GM12878 (cell line): ENCODE data around the gene FBN3. TPM values are rescaled to one million over a fixed set of nuclear protein-coding genes. Genes with fewer than 3 reads are reported as not detected.

Experiments used
- ATAC-seq: fragments of 200-7000 bp; cut with Tn5 transposase; 3 replicates; pipeline ENCODE4 v1.9.1; 2020; ENCODE audit warnings: mild to moderate bottlenecking, moderate library complexity
- BruUV-seq: library from RNA; stranded (reverse); fragments of 400-500 nt; replicated peaks from 2 replicates; lab custom pipeline; 2021; lab: Mats Ljungman, UMichigan
- CTCF ChIA-PET: fragments of 300-600 bp; sonication (Branson Sonifier 250); formaldehyde crosslinking; extraction: SDS; loops from one replicate; lab custom pipeline; 2021; ENCODE audit warnings: inconsistent platforms; lab: Yijun Ruan, JAX
- POLR2A ChIA-PET: fragments of 350-600 bp; formaldehyde crosslinking; extraction: SDS; loops from one replicate; lab custom pipeline; 2021; ENCODE audit warnings: inconsistent platforms; lab: Charles Lee
- RAD21 ChIA-PET: fragments of 300-600 bp; sonication (Branson Sonifier 250); formaldehyde crosslinking; loops from one replicate; lab custom pipeline; 2023; ENCODE audit warnings: antibody characterized with exemption; ENCODE audit not compliant: unreplicated experiment; lab: Charles Lee
- SMC1A ChIA-PET: fragments of 300-600 bp; sonication (Branson Sonifier 250); formaldehyde crosslinking; loops from one replicate; lab custom pipeline; 2023; ENCODE audit not compliant: unreplicated experiment, uncharacterized antibody; lab: Charles Lee
- DNase-seq: peaks from one replicate; pipeline ENCODE4 v3.0.0-alpha.2; 2011; ENCODE audit warnings: low read depth, low spot score
- FAIRE-seq: peaks from 3 replicates; lab custom pipeline; 2011; peaks lifted over from hg19 to GRCh38; lab: Jason Lieb, UNC
- H2AFZ ChIP-seq: 2 replicates; pipeline ENCODE4 v1.6.0; 2011; ENCODE audit warnings: low read depth, low read length, control low read depth; ENCODE audit not compliant: control insufficient read depth
- H3K27ac ChIP-seq: 2 replicates; pipeline ENCODE4 v1.5.1; 2011; ENCODE audit warnings: control low read depth; ENCODE audit not compliant: control insufficient read depth, insufficient read depth
- H3K27me3 ChIP-seq, 2 experiments: replicated peaks in 1 of 2; 2 replicates each; pipeline versions ENCODE4 v1.6.0 to v1.6.1; 2011; ENCODE audit warnings: low read length in 1 of 2; ENCODE audit not compliant: control insufficient read depth in 2 of 2, insufficient read depth in 2 of 2
- H3K36me3 ChIP-seq, 2 experiments: 2 replicates each; pipeline ENCODE4 v1.5.1; 2011; ENCODE audit warnings: low read length in 1 of 2; ENCODE audit not compliant: control insufficient read depth in 2 of 2, insufficient read depth in 2 of 2
- H3K4me1 ChIP-seq: 2 replicates; pipeline ENCODE4 v1.6.1; 2011; ENCODE audit warnings: mild to moderate bottlenecking, low read length, moderate library complexity, mixed read lengths; ENCODE audit not compliant: control insufficient read depth, insufficient read depth
- H3K4me2 ChIP-seq: 2 replicates; pipeline ENCODE4 v1.6.0; 2011; ENCODE audit warnings: control low read depth; ENCODE audit not compliant: control insufficient read depth, insufficient read depth
- H3K4me3 ChIP-seq: fragments of 200-600 bp; sonication (generic); 2 replicates; pipeline ENCODE4 v1.5.1; 2016
- H3K79me2 ChIP-seq: 2 replicates; pipeline ENCODE4 v1.6.0; 2011; ENCODE audit warnings: low read length; ENCODE audit not compliant: control insufficient read depth, insufficient read depth
- H3K9ac ChIP-seq: 2 replicates; pipeline ENCODE4 v1.8.0; 2011; ENCODE audit warnings: low read length, control low read depth, mixed read lengths; ENCODE audit not compliant: control insufficient read depth, insufficient read depth
- H3K9me3 ChIP-seq: replicated peaks from 3 replicates; pipeline ENCODE4 v1.5.1; 2011; ENCODE audit warnings: mild to moderate bottlenecking, low read length; ENCODE audit not compliant: control insufficient read depth, insufficient read depth
- H4K20me1 ChIP-seq: 2 replicates; pipeline ENCODE4 v1.6.0; 2011; ENCODE audit not compliant: control insufficient read depth, insufficient read depth
- ASH2L ChIP-seq: fragments of 300-600, 200-600 bp; sonication (generic); IDR thresholded peaks from 2 replicates; pipeline ENCODE4 v1.6.1; 2017; ENCODE audit warnings: low read depth, mild to moderate bottlenecking, borderline replicate concordance
- CBFB ChIP-seq: IDR thresholded peaks from 2 replicates; pipeline ENCODE4 v1.6.1; 2016; ENCODE audit warnings: antibody characterized with exemption, low read depth
- NRF1 ChIP-seq: conservative IDR thresholded peaks from 2 replicates; pipeline ENCODE4 v1.6.1; 2011; ENCODE audit warnings: mild to moderate bottlenecking, low read depth, low read length, improper control_type of control experiment
- ZBTB40 ChIP-seq: fragments of 450-650 bp; IDR thresholded peaks from 2 replicates; pipeline ENCODE4 v1.6.1; 2016; ENCODE audit warnings: mild to moderate bottlenecking, moderate library complexity, borderline replicate concordance
- WGBS: methylation state at CpG from one replicate; pipeline ENCODE4 v1.1.6; 2016; ENCODE audit warnings: low lambda C conversion rate; ENCODE audit not compliant: insufficient replicate concordance, insufficient coverage; ENCODE audit errors: missing lambda C conversion rate; 5-methylcytosine and 5-hydroxymethylcytosine counted together
- in situ Hi-C: fragments of 300-500 bp; cut with MboI; formaldehyde crosslinking; loops from 9 replicates; pipeline ENCODE4 v1.14.3; 2018; ENCODE audit warnings: mixed read lengths
- intact Hi-C: fragments of 100-400 bp; cut with micrococcal nuclease; formaldehyde crosslinking; loops from one replicate; pipeline ENCODE4 v1.14.2; 2022; ENCODE audit not compliant: unreplicated experiment
- polyA plus RNA-seq, 11 experiments: library from polyadenylated mRNA; depleted of rRNA in 4 of 11; unstranded in 6 of 11; stranded (reverse) in 5 of 11; fragments of >200 nt; fragmentation: Nextera tagmentation in 4 of 11; fragmentation: Illumina TruSeq in 1 of 11; extraction: Ambion mirVana in 4 of 11; extraction: Trizol in 1 of 11; gene quantifications; 1 replicate in 1 of 11; 2 replicates in 10 of 11; pipeline versions ENCODE4 v1.2.1 to v1.2.3, GENCODE V29; 2011 to 2016; ENCODE audit warnings: inconsistent platforms in 2 of 11, missing spikeins in 2 of 11, low read depth in 1 of 11
- total RNA-seq, 4 experiments: library from RNA; depleted of rRNA in 3 of 4; stranded (reverse); fragments of >200 nt in 3 of 4; fragmentation: Illumina TruSeq in 1 of 4; extraction: Trizol in 1 of 4; gene quantifications; 2 replicates each; pipeline versions ENCODE4 v1.2.1 to v1.2.3, GENCODE V29; 2013 to 2021
- TF ChIP-seq, protein P1 (sequence below), 3 experiments: IDR thresholded peaks in 2 of 3; conservative IDR thresholded peaks in 1 of 3; 2 replicates each; pipeline ENCODE4 v1.5.1; 2011; ENCODE audit warnings: low read depth in 3 of 3, low read length in 3 of 3, mild to moderate bottlenecking in 3 of 3, control low read depth in 2 of 3, moderate library complexity in 2 of 3, inconsistent platforms in 1 of 3, mixed read lengths in 1 of 3; ENCODE audit not compliant: control insufficient read depth in 2 of 3, insufficient read depth in 1 of 3; ENCODE audit errors: extremely low read depth in 1 of 3

FBN3 gene
- total and polyA plus RNA-seq, 10 of the 15 experiments (the other 5 are each of a cell fraction or from before 2014, with no cell fraction given), result 0.05 TPM; not detected in 9

DNA sequence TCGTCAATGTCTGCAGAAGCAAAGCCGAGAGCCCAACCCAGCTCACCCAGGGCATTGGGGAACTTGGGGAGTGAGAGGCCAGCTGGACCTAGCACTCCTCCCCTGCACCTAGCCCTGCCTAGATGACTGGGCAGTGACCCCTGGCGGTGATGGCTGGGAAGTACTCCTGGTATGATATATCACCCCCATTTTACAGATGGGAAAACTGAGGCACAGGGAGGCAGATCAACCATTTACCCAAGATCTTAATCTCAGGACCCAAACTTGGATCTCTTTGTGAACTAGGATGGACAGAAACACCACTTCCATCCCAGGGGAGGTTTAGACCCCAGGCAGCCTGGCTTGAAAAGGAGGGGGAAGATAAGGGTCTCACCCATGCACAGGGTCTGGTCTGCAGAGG, 53.3 kb downstream of the FBN3 start:
- in situ Hi-C loops, result no loop called here
- ChIA-PET RAD21 (no interaction called here), POLR2A (no interaction called here), CTCF (no interaction called here), SMC1A (no interaction called here)
- Histone ChIP-seq H3K4me1 (peaks cover 4% of the 10 kb centered on the region), H3K9ac (no peak overlapping the region), H4K20me1 (no peaks in the 10 kb centered on the region), H3K9me3 (peaks cover 18% of the 10 kb centered on the region; the same call in 2 of the 3 replicates), H3K27ac (no peak overlapping the region), H2AFZ (no peak overlapping the region)
- no peak for ATAC-seq
- FAIRE-seq, result no peak
- no TSS peak for BruUV-seq
- WGBS, result 73% methylated on average over 3 of the region's 3 CpGs
- TF ChIP-seq ASH2L, result no peak
- TF ChIP-seq CBFB, result no peak
- TF ChIP-seq, protein P1, sequence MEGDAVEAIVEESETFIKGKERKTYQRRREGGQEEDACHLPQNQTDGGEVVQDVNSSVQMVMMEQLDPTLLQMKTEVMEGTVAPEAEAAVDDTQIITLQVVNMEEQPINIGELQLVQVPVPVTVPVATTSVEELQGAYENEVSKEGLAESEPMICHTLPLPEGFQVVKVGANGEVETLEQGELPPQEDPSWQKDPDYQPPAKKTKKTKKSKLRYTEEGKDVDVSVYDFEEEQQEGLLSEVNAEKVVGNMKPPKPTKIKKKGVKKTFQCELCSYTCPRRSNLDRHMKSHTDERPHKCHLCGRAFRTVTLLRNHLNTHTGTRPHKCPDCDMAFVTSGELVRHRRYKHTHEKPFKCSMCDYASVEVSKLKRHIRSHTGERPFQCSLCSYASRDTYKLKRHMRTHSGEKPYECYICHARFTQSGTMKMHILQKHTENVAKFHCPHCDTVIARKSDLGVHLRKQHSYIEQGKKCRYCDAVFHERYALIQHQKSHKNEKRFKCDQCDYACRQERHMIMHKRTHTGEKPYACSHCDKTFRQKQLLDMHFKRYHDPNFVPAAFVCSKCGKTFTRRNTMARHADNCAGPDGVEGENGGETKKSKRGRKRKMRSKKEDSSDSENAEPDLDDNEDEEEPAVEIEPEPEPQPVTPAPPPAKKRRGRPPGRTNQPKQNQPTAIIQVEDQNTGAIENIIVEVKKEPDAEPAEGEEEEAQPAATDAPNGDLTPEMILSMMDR (IDR thresholded peaks at IDR 0.05 in 2 of 3, conservative IDR thresholded peaks at IDR 0.05 in 1 of 3; ENCODE audit: control insufficient read depth in 2 of 3, extremely low read depth in 1 of 3, insufficient read depth in 1 of 3, low read depth in 3 of 3, low read length in 3 of 3), result peak in 2 of 3 experiments; percentile 19 to 31; a peak in 1 of 6 replicates
- TF ChIP-seq NRF1, result no peak
- no peak for TF ChIP-seq ZBTB40
- TF ChIP-seq, all 136 proteins: peak for 1
- Histone ChIP-seq H3K27me3 (no peaks in the 10 kb centered on the region), H3K4me3 (no peak overlapping the region), H3K4me2 (no peak overlapping the region), H3K36me3 (no peaks in the 10 kb centered on the region), H3K79me2 (no peaks in the 10 kb centered on the region)
- no peak for DNase-seq
- intact Hi-C loops, result no loop called here
